Glutamatergic neuron (in vitro differentiated cells): Measurements from ENCODE around the gene CES4A. TPM values are rescaled to one million over a fixed set of nuclear protein-coding genes. Genes with fewer than 3 reads are reported as not detected.

Source experiments
- DNase-seq: peaks from one replicate; pipeline ENCODE4 v3.0.0; 2022
- H3K27ac Mint-ChIP-seq: one replicate; pipeline ENCODE4 v1.8.0; 2020; ENCODE audit warnings: mild to moderate bottlenecking, mixed read lengths, inconsistent platforms; ENCODE audit not compliant: unreplicated experiment
- H3K27me3 Mint-ChIP-seq: one replicate; pipeline ENCODE4 v1.8.0; 2020; ENCODE audit warnings: mild to moderate bottlenecking, moderate library complexity, mixed read lengths, inconsistent platforms; ENCODE audit not compliant: unreplicated experiment
- H3K36me3 Mint-ChIP-seq: one replicate; pipeline ENCODE4 v1.8.0; 2020; ENCODE audit warnings: mild to moderate bottlenecking, mixed read lengths, inconsistent platforms; ENCODE audit not compliant: unreplicated experiment
- H3K4me1 Mint-ChIP-seq: one replicate; pipeline ENCODE4 v1.8.0; 2020; ENCODE audit warnings: mild to moderate bottlenecking, low read depth, mixed read lengths, inconsistent platforms; ENCODE audit not compliant: unreplicated experiment
- H3K4me3 Mint-ChIP-seq: one replicate; pipeline ENCODE4 v1.8.0; 2020; ENCODE audit warnings: mild to moderate bottlenecking, mixed read lengths, inconsistent platforms; ENCODE audit not compliant: unreplicated experiment
- H3K9me3 Mint-ChIP-seq: one replicate; pipeline ENCODE4 v1.8.0; 2020; ENCODE audit warnings: mild to moderate bottlenecking, moderate library complexity, mixed read lengths, inconsistent platforms; ENCODE audit not compliant: unreplicated experiment
- CTCF ChIP-seq: fragments of 200-600 bp; sonication (generic); IDR thresholded peaks from one replicate; pipeline ENCODE4 v1.5.0; 2021; ENCODE audit not compliant: partially characterized antibody, unreplicated experiment
- total RNA-seq: library from RNA; stranded (reverse); fragmentation: NEBNext Ultra II Directional; extraction: Animal tissue kit (Norgen Biotek cat#: 25700); gene quantifications from one replicate; pipeline ENCODE4 v1.2.1, GENCODE V29; 2021; ENCODE audit not compliant: unreplicated experiment

The CES4A gene
- total RNA-seq, 1 donor from 2014 or later = 3.6 TPM

- Mint-ChIP-seq H3K9me3 (peaks cover 5% of the 10 kb centered on the region), H3K4me1 (peaks cover 3% of the 10 kb centered on the region), H3K27ac (no peak overlapping the region), H3K4me3 (no peak overlapping the region), H3K27me3 (peaks cover 12% of the 10 kb centered on the region), H3K36me3 (no peaks in the 10 kb centered on the region)
- no peak for TF ChIP-seq CTCF
- no peak for DNase-seq
Observed at GRCh38 chr16:66996324-66996982, 8.1 kb downstream of the CES4A start.

GRCh38 chr16:66996983-66997358 lies 8.6 kb downstream of the CES4A start:
- Mint-ChIP-seq H3K27me3 (peaks cover 12% of the 10 kb centered on the region), H3K36me3 (no peaks in the 10 kb centered on the region)

GRCh38 chr16:67000384-67001351 lies 12.3 kb downstream of the CES4A start:
- Mint-ChIP-seq H3K36me3 (no peaks in the 10 kb centered on the region), H3K4me3 (peak overlapping the region; percentile 38), H3K27ac (no peak overlapping the region), H3K9me3 (peaks cover 5% of the 10 kb centered on the region), H3K4me1 (peaks cover 3% of the 10 kb centered on the region), H3K27me3 (peaks cover 16% of the 10 kb centered on the region)
- TF ChIP-seq CTCF = no peak
- DNase-seq = peak; percentile 53

More at GRCh38 chr16:66996983-66997358, 8.6 kb downstream of the CES4A start:
- no peak for TF ChIP-seq CTCF
- peaks cover 5% of the 10 kb centered on the region for H3K9me3 Mint-ChIP-seq
- no peak overlapping the region for H3K4me3 Mint-ChIP-seq
- no peak overlapping the region for H3K27ac Mint-ChIP-seq
- no peak for DNase-seq
- H3K4me1 Mint-ChIP-seq = peaks cover 3% of the 10 kb centered on the region

GRCh38 chr16:67001726-67002125 lies 13.3 kb downstream of the CES4A start:
- Mint-ChIP-seq H3K4me1 (peaks cover 3% of the 10 kb centered on the region), H3K4me3 (no peak overlapping the region), H3K9me3 (peaks cover 5% of the 10 kb centered on the region), H3K27me3 (peaks cover 16% of the 10 kb centered on the region), H3K27ac (no peak overlapping the region), H3K36me3 (no peaks in the 10 kb centered on the region)
- TF ChIP-seq CTCF = no peak
- no peak for DNase-seq
